Neural cell (in vitro differentiated cells): ENCODE measurements around the gene EMILIN2.

Experiments
- CTCF ChIP-seq: fragments of 450-650 bp; IDR thresholded peaks from 2 replicates; pipeline ENCODE4 v1.5.1; 2014; ENCODE audit warnings: antibody characterized with exemption, mild to moderate bottlenecking, moderate library complexity; ENCODE audit not compliant: poor library complexity, severe bottlenecking
- EP300 ChIP-seq: fragments of 450-650 bp; conservative IDR thresholded peaks from 2 replicates; pipeline ENCODE4 v1.6.1; 2014; ENCODE audit warnings: antibody characterized with exemption, mild to moderate bottlenecking, moderate library complexity; ENCODE audit not compliant: poor library complexity, severe bottlenecking
- EZH2 ChIP-seq: fragments of 200-600, 300-800 bp; shearing (Covaris generic), sonication (generic); IDR thresholded peaks from 2 replicates; pipeline ENCODE4 v1.6.1; 2014; ENCODE audit warnings: antibody characterized with exemption, low read length, borderline replicate concordance, mild to moderate bottlenecking; ENCODE audit not compliant: insufficient read depth, poor library complexity, severe bottlenecking
- MXI1 ChIP-seq: fragments of 450-650 bp; conservative IDR thresholded peaks from 2 replicates; pipeline ENCODE4 v1.6.1; 2014; ENCODE audit warnings: antibody characterized with exemption, mild to moderate bottlenecking; ENCODE audit not compliant: poor library complexity, severe bottlenecking
- POLR2AphosphoS5 ChIP-seq: IDR thresholded peaks from 2 replicates; pipeline ENCODE4 v1.6.1; 2012
- REST ChIP-seq: IDR thresholded peaks from 2 replicates; pipeline ENCODE4 v1.6.1; 2012; ENCODE audit warnings: borderline replicate concordance
- TAF1 ChIP-seq: IDR thresholded peaks from 2 replicates; pipeline ENCODE4 v1.6.1; 2012; ENCODE audit warnings: low read depth

GRCh38 chr18:2883076-2883735, 36.4 kb downstream of the EMILIN2 start:
- TF ChIP-seq TAF1 (no peak), EP300 (no peak), POLR2AphosphoS5 (no peak), CTCF (no peak), EZH2 (no peak), REST (no peak), MXI1 (no peak)
